PC-9 (cell line): Measurements from ENCODE around the gene ZNF638. TPM values are rescaled to one million over a fixed set of nuclear protein-coding genes. Genes with fewer than 3 reads are reported as not detected.
A peak's percentile ranks its signal among the peaks of the same experiment; 100 is the strongest.

ENCODE experiments used
- BruUV-seq: library from RNA; stranded (reverse); fragments of 400-500 nt; replicated peaks from 2 replicates; lab custom pipeline; 2021; lab: Mats Ljungman, UMichigan
- CTCF ChIA-PET: fragments of 300-600 bp; sonication (Branson Sonifier 250); formaldehyde crosslinking; loops from one replicate; lab custom pipeline; 2022; ENCODE audit warnings: antibody characterized with exemption; lab: Charles Lee
- POLR2A ChIA-PET: fragments of 300-600 bp; sonication (Branson Sonifier 250); formaldehyde crosslinking; loops from one replicate; lab custom pipeline; 2022; ENCODE audit warnings: antibody characterized with exemption; ENCODE audit not compliant: unreplicated experiment; lab: Charles Lee
- DNase-seq, 2 experiments: peaks; one replicate each; pipeline versions ENCODE4 v3.0.0 to v3.0.0-alpha.2; 2015 to 2022; ENCODE audit warnings: mixed read lengths in 1 of 2
- H2AFZ ChIP-seq: fragments of 200-600 bp; sonication (generic); 2 replicates; pipeline ENCODE4 v1.8.1; 2017; ENCODE audit warnings: antibody characterized with exemption
- H3F3A ChIP-seq: fragments of 200-600 bp; sonication (generic); 2 replicates; pipeline ENCODE4 v1.8.1; 2017; ENCODE audit warnings: antibody characterized with exemption, mild to moderate bottlenecking, low read depth; ENCODE audit not compliant: insufficient read depth
- H3K27ac ChIP-seq: fragments of 200-600 bp; sonication (generic); 2 replicates; pipeline ENCODE4 v1.6.1; 2016; ENCODE audit warnings: mixed run types
- H3K27me3 ChIP-seq: fragments of 200-600 bp; sonication (generic); 2 replicates; pipeline ENCODE4 v1.6.1; 2016; ENCODE audit warnings: low read depth, mixed run types; ENCODE audit not compliant: insufficient read depth
- H3K36me3 ChIP-seq: fragments of 200-600 bp; sonication (generic); 2 replicates; pipeline ENCODE4 v1.6.1; 2016; ENCODE audit warnings: low read depth, mixed run types
- H3K4me1 ChIP-seq: fragments of 200-600 bp; sonication (generic); replicated peaks from 2 replicates; pipeline ENCODE4 v1.6.1; 2016; ENCODE audit warnings: mixed run types; ENCODE audit not compliant: insufficient read depth
- H3K4me2 ChIP-seq: fragments of 200-600 bp; sonication (generic); 2 replicates; pipeline ENCODE4 v1.6.1; 2017; ENCODE audit warnings: mixed run types
- H3K4me3 ChIP-seq: fragments of 200-600 bp; sonication (generic); 2 replicates; pipeline ENCODE4 v1.6.1; 2016; ENCODE audit warnings: mixed run types
- H3K79me2 ChIP-seq: fragments of 200-600 bp; sonication (generic); 2 replicates; pipeline ENCODE4 v1.6.1; 2017; ENCODE audit warnings: low read depth, mixed run types
- H3K9me2 ChIP-seq: fragments of 200-600 bp; sonication (generic); 2 replicates; pipeline ENCODE4 v1.8.1; 2017; ENCODE audit warnings: mild to moderate bottlenecking; ENCODE audit not compliant: insufficient read depth
- H3K9me3 ChIP-seq: fragments of 200-600 bp; sonication (generic); 2 replicates; pipeline ENCODE4 v1.8.1; 2016; ENCODE audit warnings: low read depth; ENCODE audit not compliant: insufficient read depth
- H4K20me1 ChIP-seq: fragments of 200-600 bp; sonication (generic); 2 replicates; pipeline ENCODE4 v1.8.1; 2017; ENCODE audit not compliant: insufficient read depth
- EZH2 ChIP-seq: fragments of 200-600 bp; sonication (generic); IDR thresholded peaks from 2 replicates; pipeline ENCODE4 v1.8.0; 2017; ENCODE audit warnings: antibody characterized with exemption, low read depth
- intact Hi-C: fragments of 100-400 bp; cut with micrococcal nuclease; formaldehyde crosslinking; loops from one replicate; pipeline ENCODE4 v1.10.0; 2022; ENCODE audit not compliant: unreplicated experiment
- total RNA-seq: library from RNA; stranded (reverse); gene quantifications from 2 replicates; pipeline ENCODE4 v1.2.3, GENCODE V29; 2021
- TF ChIP-seq, protein P1 (sequence below): fragments of 200-600 bp; sonication (generic); conservative IDR thresholded peaks from 2 replicates; pipeline ENCODE4 v1.6.1; 2017; ENCODE audit warnings: mixed run types, antibody characterized with exemption, mild to moderate bottlenecking, moderate library complexity

ZNF638 gene
- total RNA-seq, 1 experiment from 2014 or later, result 109 TPM

DNA sequence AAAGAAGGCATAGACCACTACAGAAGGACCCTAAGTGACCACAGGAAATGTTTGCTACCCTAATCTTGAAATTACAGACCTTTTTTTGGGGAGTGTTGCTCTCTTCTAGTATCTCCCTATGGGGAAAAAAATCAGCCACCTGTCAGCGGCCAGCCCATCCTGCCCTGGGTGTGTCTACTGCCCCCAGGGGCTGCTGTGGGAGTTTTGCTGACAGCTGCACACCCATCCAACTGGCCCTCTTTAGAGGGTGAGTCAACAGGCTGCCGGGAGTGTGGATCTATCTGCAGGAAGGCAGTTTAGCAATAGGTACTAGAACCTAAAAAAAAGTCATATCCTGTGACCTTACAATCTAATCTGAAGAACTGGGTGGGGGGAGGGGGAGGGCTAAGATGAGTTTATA, 121.0 kb downstream of the ZNF638 start:
- Histone ChIP-seq H3K27ac (peak overlapping the region; percentile 74), H3K27me3 (no peaks in the 10 kb centered on the region), H4K20me1 (no peaks in the 10 kb centered on the region), H3K9me2 (no peaks in the 10 kb centered on the region), H3K79me2 (peaks cover 11% of the 10 kb centered on the region; the same call in 1 of the 2 replicates), H3K9me3 (no peaks in the 10 kb centered on the region), H3K4me2 (peak overlapping the region; percentile 90), H3K4me3 (peak overlapping the region; percentile 69), H3K4me1 (peaks cover 61% of the 10 kb centered on the region), H2AFZ (no peak overlapping the region), H3F3A (peaks cover 32% of the 10 kb centered on the region), H3K36me3 (no peaks in the 10 kb centered on the region)
- ChIA-PET POLR2A (no interaction called here), CTCF (no interaction called here)
- BruUV-seq, result no TSS peak
- intact Hi-C loops, result loop anchor here (2.0 kb wide), 1 partner anchor 46 kb away; no protein-coding TSS in a partner anchor
- DNase-seq, result peak; percentile 71 to 93
- no peak for TF ChIP-seq EZH2
- TF ChIP-seq, protein P1, sequence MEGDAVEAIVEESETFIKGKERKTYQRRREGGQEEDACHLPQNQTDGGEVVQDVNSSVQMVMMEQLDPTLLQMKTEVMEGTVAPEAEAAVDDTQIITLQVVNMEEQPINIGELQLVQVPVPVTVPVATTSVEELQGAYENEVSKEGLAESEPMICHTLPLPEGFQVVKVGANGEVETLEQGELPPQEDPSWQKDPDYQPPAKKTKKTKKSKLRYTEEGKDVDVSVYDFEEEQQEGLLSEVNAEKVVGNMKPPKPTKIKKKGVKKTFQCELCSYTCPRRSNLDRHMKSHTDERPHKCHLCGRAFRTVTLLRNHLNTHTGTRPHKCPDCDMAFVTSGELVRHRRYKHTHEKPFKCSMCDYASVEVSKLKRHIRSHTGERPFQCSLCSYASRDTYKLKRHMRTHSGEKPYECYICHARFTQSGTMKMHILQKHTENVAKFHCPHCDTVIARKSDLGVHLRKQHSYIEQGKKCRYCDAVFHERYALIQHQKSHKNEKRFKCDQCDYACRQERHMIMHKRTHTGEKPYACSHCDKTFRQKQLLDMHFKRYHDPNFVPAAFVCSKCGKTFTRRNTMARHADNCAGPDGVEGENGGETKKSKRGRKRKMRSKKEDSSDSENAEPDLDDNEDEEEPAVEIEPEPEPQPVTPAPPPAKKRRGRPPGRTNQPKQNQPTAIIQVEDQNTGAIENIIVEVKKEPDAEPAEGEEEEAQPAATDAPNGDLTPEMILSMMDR, result peak; percentile 55; the same call in 1 of the 2 replicates

GRCh38 chr2:71453404-71454220, 122.0 kb downstream of the ZNF638 start, which contains the start of gene DYSF:
Gene DYSF, plus strand, starts transcription at chr2:71453561.
- peaks cover 72% of the 10 kb centered on the region for H3K4me1 ChIP-seq
- H3K27me3 ChIP-seq, result no peaks in the 10 kb centered on the region
- no peaks in the 10 kb centered on the region for H3K9me3 ChIP-seq
- CTCF ChIA-PET, result no interaction called here
- peak within 1 kb of the TSS; percentile 69 for H3K4me3 ChIP-seq
- peaks cover 11% of the 10 kb centered on the region; the same call in 1 of the 2 replicates for H3K79me2 ChIP-seq
- H3K27ac ChIP-seq, result peak within 1 kb of the TSS; percentile 74
- no peaks in the 10 kb centered on the region for H3K36me3 ChIP-seq
- POLR2A ChIA-PET, result interaction anchor here (0.7 kb wide), 1 partner anchor 282 kb away, joined by 4 read pairs; no protein-coding TSS in a partner anchor
- H3K4me2 ChIP-seq, result peak within 1 kb of the TSS; percentile 90
- H3K9me2 ChIP-seq, result no peaks in the 10 kb centered on the region
- BruUV-seq, result TSS peak; percentile 58
- intact Hi-C loops, result loop anchor here (2.0 kb wide), 1 partner anchor 45 kb away; no protein-coding TSS in a partner anchor
- peaks cover 42% of the 10 kb centered on the region for H3F3A ChIP-seq
- no peaks in the 10 kb centered on the region for H4K20me1 ChIP-seq
- DNase-seq, result peak; percentile 69 to 71
- TF ChIP-seq, protein P1, result no peak
- no peak for TF ChIP-seq EZH2
- peak within 1 kb of the TSS; percentile 91 for H2AFZ ChIP-seq

DNA sequence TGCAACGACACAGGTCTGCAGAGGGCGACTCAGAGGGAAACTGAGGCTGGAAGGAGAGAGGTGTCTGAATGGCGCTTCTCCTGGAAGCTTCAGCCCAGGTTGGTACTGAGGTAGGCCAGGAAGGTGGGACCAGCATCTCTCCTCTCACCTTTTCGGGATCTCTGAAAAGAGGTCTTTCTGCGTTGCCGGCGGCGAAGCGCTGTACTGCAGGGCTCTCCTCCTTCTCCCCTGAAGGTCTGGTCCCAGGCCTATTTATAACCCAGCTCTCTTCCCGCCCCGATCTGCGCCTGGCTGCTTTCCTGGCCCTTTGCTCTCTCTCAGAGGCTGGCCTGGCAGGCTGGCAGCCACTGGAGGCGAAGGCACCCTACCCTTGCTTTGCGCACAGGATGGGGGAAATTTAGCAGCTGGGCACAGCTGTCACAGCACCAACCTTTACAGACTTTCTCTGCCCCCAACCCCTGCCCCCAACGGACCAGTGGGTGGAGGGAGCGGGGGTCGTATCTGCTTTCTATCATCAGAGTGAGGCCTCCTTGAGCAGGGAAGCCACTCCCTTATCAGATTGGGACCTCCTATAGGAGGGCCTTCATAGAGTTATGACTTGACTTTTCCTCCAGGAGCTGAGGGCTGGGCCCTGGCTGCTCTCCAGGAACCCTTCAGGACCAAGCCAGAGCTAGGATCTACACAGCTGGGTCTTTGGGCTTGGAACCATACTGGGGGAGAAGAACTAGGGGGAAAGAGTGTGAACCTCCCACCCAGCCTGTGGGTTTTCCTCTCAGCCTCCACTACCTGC, 122.8 kb downstream of the ZNF638 start:
- Histone ChIP-seq H3K36me3 (no peaks in the 10 kb centered on the region), H3K4me3 (peak overlapping the region; percentile 69), H3K9me2 (no peaks in the 10 kb centered on the region), H3K27ac (no peak overlapping the region), H3K79me2 (peaks cover 11% of the 10 kb centered on the region; the same call in 1 of the 2 replicates), H2AFZ (peak overlapping the region; percentile 91), H4K20me1 (no peaks in the 10 kb centered on the region), H3F3A (peaks cover 49% of the 10 kb centered on the region), H3K9me3 (no peaks in the 10 kb centered on the region), H3K4me2 (peak overlapping the region; percentile 90), H3K27me3 (no peaks in the 10 kb centered on the region), H3K4me1 (peaks cover 80% of the 10 kb centered on the region)
- no peak for DNase-seq
- no TSS peak for BruUV-seq
- TF ChIP-seq, protein P1, result no peak
- TF ChIP-seq EZH2, result no peak
- intact Hi-C loops, result no loop called here
- CTCF ChIA-PET, result no interaction called here
- POLR2A ChIA-PET, result no interaction called here
